Fibroblast of the aortic adventitia (primary cell): ENCODE results near the gene MCM10. TPM values are rescaled to one million over a fixed set of nuclear protein-coding genes. Genes with fewer than 3 reads are reported as not detected.

ENCODE experiments used
- DNase-seq: peaks from one replicate; pipeline ENCODE4 v3.0.0-alpha.2; 2010; ENCODE audit warnings: low read depth
- H3K4me3 ChIP-seq: 2 replicates; pipeline ENCODE4 v1.5.1; 2011; ENCODE audit warnings: low read depth, mild to moderate bottlenecking, control low read depth, low read length, moderate library complexity
- CTCF ChIP-seq: IDR thresholded peaks from 2 replicates; pipeline ENCODE4 v1.5.1; 2011; ENCODE audit warnings: mild to moderate bottlenecking, low read length, control low read depth, inconsistent platforms; ENCODE audit not compliant: insufficient read depth
- total RNA-seq: library from RNA; depleted of rRNA; stranded (reverse); fragments of >200 nt; gene quantifications from 2 replicates; pipeline ENCODE4 v1.2.3, GENCODE V29; 2012; ENCODE audit warnings: low replicate concordance

Gene MCM10
- 19.5 TPM in 1 of 2 replicates, not detected in the other for total RNA-seq

GRCh38 chr10:13160934-13161856 is at the start of gene MCM10:
MCM10 (plus strand) TSS chr10:13161558; CDS start chr10:13164203, 2,645 bp downstream.
- H3K4me3 ChIP-seq: peak within 1 kb of the TSS; percentile 73
- peak; percentile 99 for DNase-seq
- peak; percentile 75 for TF ChIP-seq CTCF

GRCh38 chr10:13113544-13113943 is 47.8 kb upstream of the MCM10 start:
- H3K4me3 ChIP-seq: no peak overlapping the region
- TF ChIP-seq CTCF: no peak
- DNase-seq: no peak

GRCh38 chr10:13115832-13116803 is 45.2 kb upstream of the MCM10 start:
- no peak for DNase-seq
- TF ChIP-seq CTCF: no peak
- H3K4me3 ChIP-seq: no peak overlapping the region

GRCh38 chr10:13117841-13118783 is 43.2 kb upstream of the MCM10 start:
- no peak for DNase-seq
- no peak overlapping the region for H3K4me3 ChIP-seq
- TF ChIP-seq CTCF: no peak

GRCh38 chr10:13118784-13119410 is 42.5 kb upstream of the MCM10 start:
- DNase-seq: no peak
- no peak for TF ChIP-seq CTCF
- H3K4me3 ChIP-seq: no peak overlapping the region
